Measurements from ENCODE around the gene MAP7D1.

Gene MAP7D1

DNA sequence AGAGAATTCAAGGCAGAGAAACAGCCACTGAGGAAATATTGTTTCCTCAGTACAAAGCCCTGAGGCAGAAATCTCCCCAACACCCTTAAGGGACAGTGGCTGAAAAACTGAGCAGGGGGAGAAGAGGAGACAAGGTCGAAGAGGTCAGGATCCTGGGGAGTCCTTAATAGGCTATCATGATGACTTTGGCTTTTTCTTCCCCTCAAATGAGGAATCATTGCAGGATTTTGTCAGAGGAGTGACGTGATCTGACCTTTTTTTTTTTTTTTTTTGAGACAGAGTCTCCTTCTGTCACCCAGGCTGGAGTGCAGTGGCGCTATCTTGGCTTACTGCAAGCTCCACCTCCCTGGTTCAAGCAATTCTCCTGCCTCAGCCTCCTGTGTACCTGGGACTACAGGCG lies 10.2 kb downstream of the MAP7D1 start:
- TF ChIP-seq, protein P1, sequence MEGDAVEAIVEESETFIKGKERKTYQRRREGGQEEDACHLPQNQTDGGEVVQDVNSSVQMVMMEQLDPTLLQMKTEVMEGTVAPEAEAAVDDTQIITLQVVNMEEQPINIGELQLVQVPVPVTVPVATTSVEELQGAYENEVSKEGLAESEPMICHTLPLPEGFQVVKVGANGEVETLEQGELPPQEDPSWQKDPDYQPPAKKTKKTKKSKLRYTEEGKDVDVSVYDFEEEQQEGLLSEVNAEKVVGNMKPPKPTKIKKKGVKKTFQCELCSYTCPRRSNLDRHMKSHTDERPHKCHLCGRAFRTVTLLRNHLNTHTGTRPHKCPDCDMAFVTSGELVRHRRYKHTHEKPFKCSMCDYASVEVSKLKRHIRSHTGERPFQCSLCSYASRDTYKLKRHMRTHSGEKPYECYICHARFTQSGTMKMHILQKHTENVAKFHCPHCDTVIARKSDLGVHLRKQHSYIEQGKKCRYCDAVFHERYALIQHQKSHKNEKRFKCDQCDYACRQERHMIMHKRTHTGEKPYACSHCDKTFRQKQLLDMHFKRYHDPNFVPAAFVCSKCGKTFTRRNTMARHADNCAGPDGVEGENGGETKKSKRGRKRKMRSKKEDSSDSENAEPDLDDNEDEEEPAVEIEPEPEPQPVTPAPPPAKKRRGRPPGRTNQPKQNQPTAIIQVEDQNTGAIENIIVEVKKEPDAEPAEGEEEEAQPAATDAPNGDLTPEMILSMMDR (IDR thresholded peaks at IDR 0.05; ENCODE audit: insufficient read depth, low read depth, low read length, missing control alignments), result no peak
- H3K4me3 ChIP-seq (ENCODE audit: low read depth, low read length), result no peak overlapping the region
- DNase-seq (ENCODE audit: low read depth), result no peak

DNA sequence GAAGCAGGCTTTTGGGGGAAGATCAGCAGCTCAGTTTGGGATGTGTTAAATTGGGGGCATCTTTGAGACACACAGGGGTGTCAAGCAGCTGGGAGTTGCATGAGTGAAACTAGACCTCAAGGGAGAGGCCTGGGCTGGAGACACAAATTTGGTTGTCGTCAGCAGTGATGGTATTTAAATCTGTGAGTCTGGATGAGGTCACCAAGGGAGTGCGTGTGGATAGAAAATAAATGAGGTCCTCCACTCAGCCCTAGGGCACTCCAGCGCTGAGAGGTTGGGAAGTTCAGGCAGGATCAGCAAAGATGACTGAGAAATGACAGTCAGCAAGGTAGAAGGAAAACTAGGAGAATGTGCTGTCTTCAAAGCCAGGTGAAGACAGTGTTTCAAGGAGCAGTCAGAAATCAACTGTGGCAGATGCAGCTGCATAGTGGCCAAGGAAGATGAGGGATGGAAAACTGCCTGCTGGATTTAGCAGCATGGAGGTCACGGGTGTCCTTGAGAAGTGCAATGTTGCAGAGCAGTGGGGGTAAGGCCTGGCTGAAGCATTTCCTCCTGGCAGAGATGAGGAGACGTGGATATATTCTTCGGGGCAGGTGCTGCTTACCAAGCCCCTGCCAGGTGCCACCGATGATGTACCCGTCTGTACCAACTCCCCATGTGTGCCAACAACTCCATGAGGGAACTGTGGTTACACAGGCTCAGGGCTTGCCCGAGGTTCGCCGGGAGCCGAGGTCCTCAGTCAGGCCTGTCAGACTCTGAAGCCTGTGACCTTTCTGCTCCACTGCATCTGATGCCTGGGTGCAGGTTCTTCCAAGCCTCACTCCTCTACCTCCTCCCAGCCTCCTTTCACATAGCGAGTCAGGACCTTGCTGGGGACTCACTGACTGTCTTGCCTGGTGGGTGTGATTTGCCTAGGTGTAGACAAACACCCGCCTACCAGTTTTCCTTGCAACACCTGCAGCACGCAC lies 11.3 kb downstream of the MAP7D1 start:
- no peak for DNase-seq (ENCODE audit: low read depth)
- TF ChIP-seq, protein P1 (IDR thresholded peaks at IDR 0.05; ENCODE audit: insufficient read depth, low read depth, low read length, missing control alignments), result no peak

DNA sequence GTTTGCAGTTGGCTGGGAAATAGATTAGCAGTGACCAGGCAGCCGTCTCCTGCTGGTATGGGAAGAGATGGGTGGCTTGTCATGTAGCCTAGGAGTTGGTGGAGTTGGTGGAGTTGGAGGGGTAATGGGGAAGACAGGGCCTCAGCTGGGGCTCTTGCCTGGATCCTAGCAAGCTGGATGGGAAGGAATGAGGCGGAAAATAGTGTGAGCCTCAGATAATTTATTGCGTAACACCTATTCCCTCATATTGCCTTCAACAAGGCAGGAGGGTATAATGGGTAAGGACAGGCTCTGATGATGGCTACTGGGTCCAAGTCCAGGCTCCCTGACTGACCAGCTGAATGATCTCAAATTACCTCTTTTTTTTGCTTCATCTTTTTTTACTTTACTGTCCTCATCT lies 12.6 kb downstream of the MAP7D1 start:
- TF ChIP-seq, protein P1 (IDR thresholded peaks at IDR 0.05; ENCODE audit: insufficient read depth, low read depth, low read length, missing control alignments), result no peak
- no peak overlapping the region for H3K4me3 ChIP-seq (ENCODE audit: low read depth, low read length)
- DNase-seq (ENCODE audit: low read depth), result no peak

More for the DNA sequence above, 11.3 kb downstream of the MAP7D1 start:
- no peak overlapping the region for H3K4me3 ChIP-seq (ENCODE audit: low read depth, low read length)

DNA sequence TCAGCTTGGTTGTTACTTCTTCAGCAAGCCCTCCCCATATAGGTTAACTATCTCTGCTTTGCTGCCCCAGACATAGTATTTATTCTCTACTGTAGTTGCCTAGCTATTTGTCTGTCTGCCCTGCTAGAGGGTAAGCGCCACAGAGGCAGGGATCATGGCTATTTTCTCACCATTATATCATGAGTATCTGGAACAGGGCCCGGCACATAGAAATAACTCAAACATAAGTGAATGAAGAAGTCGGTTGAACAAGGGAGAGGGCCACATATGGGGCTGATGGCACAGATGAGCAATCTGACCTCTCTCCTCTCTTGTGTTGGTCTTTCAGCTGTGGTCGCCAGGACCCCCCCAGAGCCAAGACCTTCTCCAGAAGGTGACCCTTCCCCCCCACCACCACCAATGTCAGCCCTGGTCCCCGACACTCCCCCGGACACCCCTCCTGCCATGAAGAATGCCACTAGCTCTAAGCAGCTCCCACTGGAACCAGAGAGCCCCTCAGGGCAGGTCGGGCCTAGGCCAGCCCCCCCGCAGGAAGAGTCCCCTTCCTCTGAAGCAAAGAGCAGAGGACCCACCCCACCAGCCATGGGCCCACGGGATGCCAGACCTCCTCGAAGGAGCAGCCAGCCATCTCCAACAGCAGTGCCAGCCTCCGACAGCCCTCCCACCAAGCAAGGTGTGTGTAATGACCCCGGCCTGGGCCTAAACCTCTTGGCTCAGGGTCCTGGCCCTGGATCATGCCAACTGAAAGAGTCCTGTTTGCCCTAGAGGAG lies 14.9 kb downstream of the MAP7D1 start:
- TF ChIP-seq, protein P1 (IDR thresholded peaks at IDR 0.05; ENCODE audit: insufficient read depth, low read depth, low read length, missing control alignments), result no peak
- DNase-seq (ENCODE audit: low read depth), result no peak

DNA sequence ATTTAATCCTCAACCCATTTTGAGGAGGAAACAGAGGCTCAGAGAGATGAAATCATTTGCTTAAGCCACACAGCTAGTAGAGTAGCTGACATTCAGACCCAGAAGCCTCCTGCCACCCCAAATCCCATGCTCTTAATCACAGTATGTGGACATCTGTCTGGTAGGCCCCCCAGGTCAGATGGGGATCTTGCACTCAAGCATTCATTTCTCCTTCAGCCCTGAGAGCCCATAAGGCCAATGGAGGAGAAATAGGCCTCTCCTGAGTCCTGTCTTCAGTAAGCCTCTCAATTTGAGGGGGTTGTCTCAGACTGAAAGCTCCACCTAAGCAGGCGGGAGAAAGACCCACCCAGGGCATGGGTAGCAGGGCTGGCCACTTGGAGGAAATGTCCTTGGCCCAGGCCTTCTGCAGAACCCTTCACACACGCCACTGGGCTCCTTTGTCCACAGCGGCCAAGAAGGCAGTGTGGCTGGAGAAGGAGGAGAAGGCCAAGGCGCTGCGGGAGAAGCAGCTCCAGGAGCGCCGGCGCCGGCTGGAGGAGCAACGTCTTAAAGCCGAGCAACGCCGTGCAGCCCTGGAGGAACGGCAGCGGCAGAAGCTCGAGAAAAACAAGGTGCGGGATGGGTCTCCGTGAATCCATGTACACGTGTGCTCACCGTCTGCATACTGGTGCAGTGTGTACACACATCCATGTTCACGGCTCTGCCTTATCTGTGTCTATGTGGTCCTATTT lies 16.2 kb downstream of the MAP7D1 start:
- TF ChIP-seq, protein P1 (IDR thresholded peaks at IDR 0.05; ENCODE audit: insufficient read depth, low read depth, low read length, missing control alignments), result no peak
- DNase-seq (ENCODE audit: low read depth), result no peak

More for the DNA sequence above, 14.9 kb downstream of the MAP7D1 start:
- no peak overlapping the region for H3K4me3 ChIP-seq (ENCODE audit: low read depth, low read length)

DNA sequence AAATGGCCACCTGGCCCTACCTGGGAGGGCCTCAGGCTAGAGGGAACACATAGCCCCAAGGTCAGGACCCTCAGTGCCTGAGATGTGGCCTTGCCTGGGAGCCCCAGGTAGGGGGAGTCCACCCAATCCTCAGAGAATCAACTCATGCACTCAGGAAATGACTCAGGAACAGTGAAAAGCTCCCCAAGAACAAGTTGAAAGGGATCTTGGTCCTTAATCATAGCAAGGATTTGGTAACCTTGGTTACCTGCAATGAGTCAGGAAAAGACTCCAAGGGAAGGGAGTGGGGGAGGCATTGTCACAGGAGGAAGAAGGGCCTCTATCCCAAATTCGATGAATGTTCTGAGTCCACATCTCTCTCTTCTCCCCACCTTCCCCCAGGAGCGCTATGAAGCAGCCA lies 17.0 kb downstream of the MAP7D1 start:
- no peak overlapping the region for H3K4me3 ChIP-seq (ENCODE audit: low read depth, low read length)
- DNase-seq (ENCODE audit: low read depth), result no peak
- TF ChIP-seq, protein P1 (IDR thresholded peaks at IDR 0.05; ENCODE audit: insufficient read depth, low read depth, low read length, missing control alignments), result no peak

More for the DNA sequence above, 16.2 kb downstream of the MAP7D1 start:
- no peak overlapping the region for H3K4me3 ChIP-seq (ENCODE audit: low read depth, low read length)
